ENCODE results near the gene NDEL1.
"Not testable (repeated sequence)": the region's sequence is repeated elsewhere in the genome, so short reads cannot be mapped to it uniquely, and the experiment has no call there.

NDEL1 gene

GRCh38 chr17:8435245-8436168, at the start of gene NDEL1:
NDEL1 (plus strand) TSS chr17:8435884; CDS start chr17:8444272, 8,388 bp downstream.
- peak; percentile 98 for DNase-seq (ENCODE audit: low spot score)

GRCh38 chr17:8386841-8387240, 48.8 kb upstream of the NDEL1 start:
- DNase-seq (ENCODE audit: low spot score) = no peak

GRCh38 chr17:8387914-8388651, 47.6 kb upstream of the NDEL1 start:
- no peak for DNase-seq (ENCODE audit: low spot score)

- DNase-seq (ENCODE audit: low spot score) = no peak
These were observed 44.0 kb upstream of the NDEL1 start for GRCh38 chr17:8391711-8392110.

GRCh38 chr17:8392274-8392673, 43.4 kb upstream of the NDEL1 start:
- no peak for DNase-seq (ENCODE audit: low spot score)

- DNase-seq (ENCODE audit: low spot score) = no peak
These were observed 42.8 kb upstream of the NDEL1 start for GRCh38 chr17:8392674-8393469.

- DNase-seq (ENCODE audit: low spot score) = no peak
These were observed 42.0 kb upstream of the NDEL1 start for GRCh38 chr17:8393470-8394231.

- not testable (repeated sequence) for DNase-seq (ENCODE audit: low spot score)
These were observed 41.2 kb upstream of the NDEL1 start for GRCh38 chr17:8394497-8394896.

GRCh38 chr17:8397636-8398035, 38.0 kb upstream of the NDEL1 start, which contains the start of gene RNF222:
RNF222 (minus strand) TSS chr17:8397827; CDS start chr17:8393461, 4,366 bp downstream.
- DNase-seq (ENCODE audit: low spot score) = no peak

GRCh38 chr17:8398980-8399379, 36.7 kb upstream of the NDEL1 start:
- DNase-seq (ENCODE audit: low spot score) = no peak

- DNase-seq (ENCODE audit: low spot score) = no peak
These were observed 34.6 kb upstream of the NDEL1 start for GRCh38 chr17:8401107-8401506.

GRCh38 chr17:8402921-8403536, 32.7 kb upstream of the NDEL1 start:
- DNase-seq (ENCODE audit: low spot score) = no peak

- no peak for DNase-seq (ENCODE audit: low spot score)
These were observed 30.1 kb upstream of the NDEL1 start for GRCh38 chr17:8405499-8406016.

- no peak for DNase-seq (ENCODE audit: low spot score)
These were observed 29.5 kb upstream of the NDEL1 start for GRCh38 chr17:8406174-8406573.

- DNase-seq (ENCODE audit: low spot score) = no peak
These were observed 27.3 kb upstream of the NDEL1 start for GRCh38 chr17:8408371-8408770.

- DNase-seq (ENCODE audit: low spot score) = peak; percentile 83
These were observed 25.5 kb upstream of the NDEL1 start for GRCh38 chr17:8409966-8410882.

GRCh38 chr17:8410883-8411238, 24.8 kb upstream of the NDEL1 start:
- DNase-seq (ENCODE audit: low spot score) = no peak

- DNase-seq (ENCODE audit: low spot score) = no peak
These were observed 23.6 kb upstream of the NDEL1 start for GRCh38 chr17:8412089-8412488.

- no peak for DNase-seq (ENCODE audit: low spot score)
These were observed 22.4 kb upstream of the NDEL1 start for GRCh38 chr17:8413328-8413727.

GRCh38 chr17:8413938-8414337, 21.7 kb upstream of the NDEL1 start:
- DNase-seq (ENCODE audit: low spot score) = no peak
